ENCODE data around the gene SCUBE1.

- TF ChIP-seq POLR2A (IDR thresholded peaks at IDR 0.05) (no peak), CTCF (IDR thresholded peaks at IDR 0.05) (no peak), POLR2AphosphoS5 (IDR thresholded peaks at IDR 0.05) (no peak)
Measured at GRCh38 chr22:43319661-43320486, 23.3 kb downstream of the SCUBE1 start.

All from gastroesophageal sphincter (tissue), 3 donors.